H9 (cell line): ENCODE measurements around the gene EFNB1. TPM values are rescaled to one million over a fixed set of nuclear protein-coding genes. Genes with fewer than 3 reads are reported as not detected.

ENCODE experiments used
- DNase-seq: peaks from one replicate; pipeline ENCODE4 v3.0.0-alpha.2; 2017
- H2AFZ ChIP-seq: one replicate; pipeline ENCODE4 v1.6.1; 2013; ENCODE audit warnings: mild to moderate bottlenecking, low read length, control low read depth, moderate library complexity
- H2AK5ac ChIP-seq: 2 replicates; pipeline ENCODE4 v1.6.1; 2013; ENCODE audit warnings: low read length, control low read depth, mixed read lengths; ENCODE audit not compliant: insufficient read length
- H2BK120ac ChIP-seq: one replicate; pipeline ENCODE4 v1.6.1; 2013; ENCODE audit warnings: low read depth, mild to moderate bottlenecking, low read length, control low read depth, inconsistent platforms; ENCODE audit not compliant: poor library complexity, severe bottlenecking
- H2BK12ac ChIP-seq: 2 replicates; pipeline ENCODE4 v1.6.1; 2013; ENCODE audit warnings: low read length, control low read depth, mixed read lengths, low read depth; ENCODE audit not compliant: insufficient read length
- H2BK15ac ChIP-seq: 2 replicates; pipeline ENCODE4 v1.6.1; 2013; ENCODE audit warnings: low read depth, low read length, control low read depth
- H2BK20ac ChIP-seq: one replicate; pipeline ENCODE4 v1.6.1; 2013; ENCODE audit warnings: low read depth, mild to moderate bottlenecking, low read length, control low read depth, inconsistent platforms; ENCODE audit not compliant: poor library complexity, severe bottlenecking
- H2BK5ac ChIP-seq: 2 replicates; pipeline ENCODE4 v1.6.1; 2013; ENCODE audit warnings: low read length, control low read depth, mixed read lengths; ENCODE audit not compliant: insufficient read length
- H3K14ac ChIP-seq: 2 replicates; pipeline ENCODE4 v1.6.1; 2013; ENCODE audit warnings: low read length, control low read depth; ENCODE audit not compliant: insufficient read depth
- H3K18ac ChIP-seq: 2 replicates; pipeline ENCODE4 v1.6.1; 2013; ENCODE audit warnings: low read depth, mild to moderate bottlenecking, mixed read lengths, low read length, control low read depth; ENCODE audit not compliant: insufficient read length
- H3K23ac ChIP-seq: 2 replicates; pipeline ENCODE4 v1.6.1; 2013; ENCODE audit warnings: low read length, control low read depth, mixed read lengths, low read depth; ENCODE audit not compliant: insufficient read length
- H3K23me2 ChIP-seq: 2 replicates; pipeline ENCODE4 v1.6.1; 2013; ENCODE audit warnings: low read depth, mild to moderate bottlenecking, mixed read lengths, low read length, control low read depth; ENCODE audit not compliant: insufficient read length, poor library complexity, severe bottlenecking
- H3K27ac ChIP-seq: 2 replicates; pipeline ENCODE4 v1.5.1; 2013; ENCODE audit warnings: low read length, control low read depth, mixed read lengths, low read depth; ENCODE audit not compliant: insufficient read length
- H3K27me3 ChIP-seq: 2 replicates; pipeline ENCODE4 v1.6.1; 2013; ENCODE audit warnings: low read length, control low read depth, inconsistent platforms; ENCODE audit not compliant: insufficient read depth
- H3K4ac ChIP-seq: 2 replicates; pipeline ENCODE4 v1.6.1; 2013; ENCODE audit warnings: low read depth, mild to moderate bottlenecking, control low read depth, inconsistent platforms, low read length, moderate library complexity
- H3K4me1 ChIP-seq: 2 replicates; pipeline ENCODE4 v1.6.1; 2013; ENCODE audit warnings: low read length, control low read depth, inconsistent platforms; ENCODE audit not compliant: insufficient read depth
- H3K4me2 ChIP-seq: 2 replicates; pipeline ENCODE4 v1.6.1; 2013; ENCODE audit warnings: low read length, control low read depth, mixed read lengths; ENCODE audit not compliant: insufficient read length, insufficient read depth
- H3K56ac ChIP-seq: 2 replicates; pipeline ENCODE4 v1.6.1; 2013; ENCODE audit warnings: low read depth, mild to moderate bottlenecking, mixed read lengths, low read length, control low read depth; ENCODE audit not compliant: insufficient read length
- H3K79me1 ChIP-seq: 2 replicates; pipeline ENCODE4 v1.6.1; 2013; ENCODE audit warnings: low read depth, mild to moderate bottlenecking, moderate library complexity, low read length, control low read depth, inconsistent platforms; ENCODE audit not compliant: insufficient read depth, poor library complexity, severe bottlenecking
- H3K79me2 ChIP-seq: 2 replicates; pipeline ENCODE4 v1.6.1; 2013; ENCODE audit warnings: low read length, control low read depth, inconsistent platforms; ENCODE audit not compliant: insufficient read depth
- H3K9ac ChIP-seq: 2 replicates; pipeline ENCODE4 v1.6.1; 2013; ENCODE audit warnings: low read length, control low read depth, mixed read lengths; ENCODE audit not compliant: insufficient read length; ENCODE audit errors: extremely low read depth
- H3K9me3 ChIP-seq: one replicate; pipeline ENCODE4 v1.6.1; 2013; ENCODE audit warnings: low read depth, low read length, inconsistent platforms; ENCODE audit not compliant: control insufficient read depth
- H3T11ph ChIP-seq: one replicate; pipeline ENCODE4 v1.6.1; 2013; ENCODE audit warnings: mild to moderate bottlenecking, low read length, control low read depth, inconsistent platforms
- H4K20me1 ChIP-seq: one replicate; pipeline ENCODE4 v1.6.1; 2013; ENCODE audit not compliant: control insufficient read depth, insufficient read length, insufficient read depth
- H4K5ac ChIP-seq: 2 replicates; pipeline ENCODE4 v1.6.1; 2013; ENCODE audit warnings: low read depth, mild to moderate bottlenecking, mixed read lengths, low read length, control low read depth; ENCODE audit not compliant: insufficient read length
- H4K8ac ChIP-seq: replicated peaks from 2 replicates; pipeline ENCODE4 v1.6.1; 2013; ENCODE audit warnings: low read length, control low read depth, mixed read lengths, low read depth; ENCODE audit not compliant: insufficient read length
- H4K91ac ChIP-seq: 2 replicates; pipeline ENCODE4 v1.6.1; 2013; ENCODE audit warnings: low read depth, mild to moderate bottlenecking, moderate library complexity, mixed read lengths, low read length, control low read depth; ENCODE audit not compliant: insufficient read length
- H3K27ac Mint-ChIP-seq, 3 experiments: 2 replicates in 2 of 3; 3 replicates in 1 of 3; pipeline ENCODE4 v1.8.0; 2020 to 2021; ENCODE audit warnings: mixed read lengths in 3 of 3, mild to moderate bottlenecking in 1 of 3, moderate library complexity in 1 of 3
- H3K27me3 Mint-ChIP-seq: 2 replicates; pipeline ENCODE4 v1.8.0; 2021; ENCODE audit warnings: low read depth, mild to moderate bottlenecking, moderate library complexity, mixed read lengths
- H3K36me3 Mint-ChIP-seq, 3 experiments: 2 replicates in 2 of 3; 3 replicates in 1 of 3; pipeline ENCODE4 v1.8.0; 2020 to 2021; ENCODE audit warnings: low read depth in 3 of 3, mixed read lengths in 3 of 3; ENCODE audit not compliant: insufficient read depth in 1 of 3
- H3K4me1 Mint-ChIP-seq, 2 experiments: 2 replicates each; pipeline ENCODE4 v1.8.0; 2020; ENCODE audit warnings: mixed read lengths in 2 of 2
- H3K4me3 Mint-ChIP-seq, 2 experiments: 2 replicates in 1 of 2; 3 replicates in 1 of 2; pipeline ENCODE4 v1.8.0; 2020 to 2021; ENCODE audit warnings: mild to moderate bottlenecking in 2 of 2, mixed read lengths in 2 of 2, moderate library complexity in 1 of 2
- H3K9me3 Mint-ChIP-seq, 2 experiments: 2 replicates in 1 of 2; 3 replicates in 1 of 2; pipeline ENCODE4 v1.8.0; 2020; ENCODE audit warnings: mild to moderate bottlenecking in 2 of 2, mixed read lengths in 2 of 2, moderate library complexity in 1 of 2
- WGBS: extraction: QIAGEN DNeasy Blood & Tissue Kit; methylation state at CpG from one replicate; pipeline ENCODE4 v1.1.7; 2013; ENCODE audit warnings: missing lambda C conversion rate, low lambda C conversion rate, mixed read lengths; ENCODE audit not compliant: insufficient read length; ENCODE audit errors: extremely low coverage; 5-methylcytosine and 5-hydroxymethylcytosine counted together
- total RNA-seq: library from RNA; stranded (reverse); gene quantifications from 2 replicates; pipeline ENCODE4 v1.2.1, GENCODE V29; 2021
- TF ChIP-seq, protein P1 (sequence below): fragments of 200-600 bp; sonication (generic); conservative IDR thresholded peaks from 3 replicates; pipeline ENCODE4 v1.8.0; 2021; ENCODE audit warnings: antibody characterized with exemption, mild to moderate bottlenecking

Gene EFNB1
- total RNA-seq, 1 experiment from 2014 or later: 3.1 TPM

DNA sequence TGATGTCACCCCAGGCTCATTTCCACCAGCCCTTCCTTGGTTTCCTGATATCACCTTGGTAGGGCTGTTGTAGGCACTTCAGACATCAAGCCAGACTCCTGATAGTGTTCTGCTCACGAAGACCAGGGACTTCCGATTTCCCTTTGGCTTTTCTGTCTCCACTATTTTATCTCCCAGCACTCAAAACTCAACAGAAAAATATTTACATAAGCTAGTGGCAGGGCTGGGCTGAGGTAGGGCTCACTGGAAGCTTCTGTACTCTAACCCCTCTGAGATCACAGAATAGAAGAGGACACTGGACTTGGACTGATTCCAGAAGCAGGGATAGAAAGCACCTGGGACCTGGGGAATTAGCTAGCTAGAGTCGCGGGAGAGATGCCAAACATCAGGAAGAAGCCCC, 34.4 kb upstream of the EFNB1 start:
- Histone ChIP-seq H4K8ac (no peak overlapping the region), H4K20me1 (no peaks in the 10 kb centered on the region), H2BK5ac (no peak overlapping the region), H3K27me3 (no peaks in the 10 kb centered on the region), H2BK15ac (no peak overlapping the region), H3K79me2 (no peaks in the 10 kb centered on the region), H3K4ac (no peak overlapping the region), H3T11ph (no peak overlapping the region), H3K23ac (no peak overlapping the region), H3K56ac (no peak overlapping the region), H3K9ac (no peak overlapping the region), H2AK5ac (no peak overlapping the region), H2BK120ac (no peak overlapping the region), H3K79me1 (no peaks in the 10 kb centered on the region), H2BK20ac (no peak overlapping the region), H2AFZ (no peak overlapping the region), H4K91ac (no peak overlapping the region), H3K9me3 (peaks cover 65% of the 10 kb centered on the region), H3K4me1 (no peaks in the 10 kb centered on the region), H3K18ac (no peak overlapping the region), H3K23me2 (no peaks in the 10 kb centered on the region), H2BK12ac (no peak overlapping the region), H3K27ac (no peak overlapping the region), H3K4me2 (no peak overlapping the region), H4K5ac (no peak overlapping the region), H3K14ac (no peak overlapping the region)
- H3K4me3 Mint-ChIP-seq: no peak overlapping the region
- peaks cover 37% of the 10 kb centered on the region for H3K27me3 Mint-ChIP-seq
- no CpG with 5 or more reads among the region's 4 CpGs for WGBS
- no peaks in the 10 kb centered on the region for H3K4me1 Mint-ChIP-seq
- DNase-seq: no peak
- no peak overlapping the region for H3K27ac Mint-ChIP-seq
- TF ChIP-seq, protein P1, sequence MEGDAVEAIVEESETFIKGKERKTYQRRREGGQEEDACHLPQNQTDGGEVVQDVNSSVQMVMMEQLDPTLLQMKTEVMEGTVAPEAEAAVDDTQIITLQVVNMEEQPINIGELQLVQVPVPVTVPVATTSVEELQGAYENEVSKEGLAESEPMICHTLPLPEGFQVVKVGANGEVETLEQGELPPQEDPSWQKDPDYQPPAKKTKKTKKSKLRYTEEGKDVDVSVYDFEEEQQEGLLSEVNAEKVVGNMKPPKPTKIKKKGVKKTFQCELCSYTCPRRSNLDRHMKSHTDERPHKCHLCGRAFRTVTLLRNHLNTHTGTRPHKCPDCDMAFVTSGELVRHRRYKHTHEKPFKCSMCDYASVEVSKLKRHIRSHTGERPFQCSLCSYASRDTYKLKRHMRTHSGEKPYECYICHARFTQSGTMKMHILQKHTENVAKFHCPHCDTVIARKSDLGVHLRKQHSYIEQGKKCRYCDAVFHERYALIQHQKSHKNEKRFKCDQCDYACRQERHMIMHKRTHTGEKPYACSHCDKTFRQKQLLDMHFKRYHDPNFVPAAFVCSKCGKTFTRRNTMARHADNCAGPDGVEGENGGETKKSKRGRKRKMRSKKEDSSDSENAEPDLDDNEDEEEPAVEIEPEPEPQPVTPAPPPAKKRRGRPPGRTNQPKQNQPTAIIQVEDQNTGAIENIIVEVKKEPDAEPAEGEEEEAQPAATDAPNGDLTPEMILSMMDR: no peak
- H3K9me3 Mint-ChIP-seq: peaks cover 86 to 88% of the 10 kb centered on the region in 2 experiments
- peaks cover 7 to 18% (median 15%) of the 10 kb centered on the region in 3 experiments for H3K36me3 Mint-ChIP-seq
